Neutrophil (primary cell): ENCODE measurements around the gene INHBC.
A peak's percentile ranks its signal among the peaks of the same experiment; 100 is the strongest.

Experiments used
- H3K27ac ChIP-seq: fragments of 200-600 bp; sonication (generic); 2 replicates; pipeline ENCODE4 v1.5.1; 2016; ENCODE audit warnings: mild to moderate bottlenecking, moderate library complexity
- H3K27me3 ChIP-seq: fragments of 200-600 bp; sonication (generic); 2 replicates; pipeline ENCODE4 v1.6.0; 2016; ENCODE audit warnings: mild to moderate bottlenecking
- H3K36me3 ChIP-seq: fragments of 200-600 bp; sonication (generic); 2 replicates; pipeline ENCODE4 v1.5.1; 2017
- H3K4me1 ChIP-seq, 2 experiments: fragments of 200-600 bp in 1 of 2; sonication (generic) in 1 of 2; 1 replicate in 1 of 2; 2 replicates in 1 of 2; pipeline versions ENCODE4 v1.5.1 to v1.6.1; 2013 to 2016; ENCODE audit warnings: low read depth in 1 of 2, low read length in 1 of 2, mild to moderate bottlenecking in 1 of 2, moderate library complexity in 1 of 2; ENCODE audit not compliant: control insufficient read depth in 1 of 2, insufficient read depth in 1 of 2
- H3K4me3 ChIP-seq, 2 experiments: fragments of 200-600 bp in 1 of 2; sonication (generic) in 1 of 2; 1 replicate in 1 of 2; 2 replicates in 1 of 2; pipeline ENCODE4 v1.5.1; 2013 to 2016; ENCODE audit warnings: low read depth in 1 of 2, low read length in 1 of 2, mild to moderate bottlenecking in 1 of 2, moderate library complexity in 1 of 2
- H3K9me3 ChIP-seq: fragments of 200-600 bp; sonication (generic); 2 replicates; pipeline ENCODE4 v1.5.1; 2016
- TF ChIP-seq, protein P1 (sequence below): fragments of 200-600 bp; sonication (generic); IDR thresholded peaks from 2 replicates; pipeline ENCODE4 v1.5.1; 2016; ENCODE audit warnings: antibody characterized with exemption

INHBC gene

GRCh38 chr12:57485695-57486094, 51.1 kb downstream of the INHBC start:
- Histone ChIP-seq H3K27ac (peak overlapping the region; percentile 23), H3K36me3 (peaks cover 20% of the 10 kb centered on the region), H3K9me3 (no peaks in the 10 kb centered on the region), H3K27me3 (no peaks in the 10 kb centered on the region), H3K4me3 (no peak overlapping the region), H3K4me1 (peaks cover 32% of the 10 kb centered on the region in 2 experiments)
- TF ChIP-seq, protein P1, sequence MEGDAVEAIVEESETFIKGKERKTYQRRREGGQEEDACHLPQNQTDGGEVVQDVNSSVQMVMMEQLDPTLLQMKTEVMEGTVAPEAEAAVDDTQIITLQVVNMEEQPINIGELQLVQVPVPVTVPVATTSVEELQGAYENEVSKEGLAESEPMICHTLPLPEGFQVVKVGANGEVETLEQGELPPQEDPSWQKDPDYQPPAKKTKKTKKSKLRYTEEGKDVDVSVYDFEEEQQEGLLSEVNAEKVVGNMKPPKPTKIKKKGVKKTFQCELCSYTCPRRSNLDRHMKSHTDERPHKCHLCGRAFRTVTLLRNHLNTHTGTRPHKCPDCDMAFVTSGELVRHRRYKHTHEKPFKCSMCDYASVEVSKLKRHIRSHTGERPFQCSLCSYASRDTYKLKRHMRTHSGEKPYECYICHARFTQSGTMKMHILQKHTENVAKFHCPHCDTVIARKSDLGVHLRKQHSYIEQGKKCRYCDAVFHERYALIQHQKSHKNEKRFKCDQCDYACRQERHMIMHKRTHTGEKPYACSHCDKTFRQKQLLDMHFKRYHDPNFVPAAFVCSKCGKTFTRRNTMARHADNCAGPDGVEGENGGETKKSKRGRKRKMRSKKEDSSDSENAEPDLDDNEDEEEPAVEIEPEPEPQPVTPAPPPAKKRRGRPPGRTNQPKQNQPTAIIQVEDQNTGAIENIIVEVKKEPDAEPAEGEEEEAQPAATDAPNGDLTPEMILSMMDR: no peak

DNA sequence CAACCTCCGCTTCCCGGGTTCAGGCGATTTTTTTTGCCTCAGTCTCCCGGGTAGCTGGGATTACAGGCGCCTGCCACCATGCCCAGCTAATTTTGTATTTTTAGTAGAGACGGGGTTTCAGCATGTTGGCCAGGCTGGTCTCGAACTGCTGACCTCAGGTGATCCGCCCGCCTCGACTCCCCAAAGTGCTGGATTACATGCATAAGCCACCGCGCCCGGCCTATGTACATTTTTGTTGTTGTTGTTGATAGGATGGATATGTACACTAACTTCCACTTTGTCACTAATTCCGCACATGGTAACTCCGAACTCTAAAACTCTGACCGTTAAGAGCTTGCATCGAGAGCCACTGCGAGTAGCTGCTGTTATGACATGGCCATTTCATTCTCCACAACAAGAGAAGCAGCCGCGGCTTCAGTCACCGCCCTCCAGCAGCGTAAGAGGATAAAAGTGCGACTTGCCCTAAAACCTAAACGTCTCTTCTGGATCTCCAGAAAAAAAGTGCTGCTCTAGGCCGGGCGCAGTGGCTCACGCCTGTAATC, 52.5 kb downstream of the INHBC start:
- Histone ChIP-seq H3K4me1 (peaks cover 19% of the 10 kb centered on the region in 2 experiments), H3K36me3 (peaks cover 33% of the 10 kb centered on the region), H3K27me3 (no peaks in the 10 kb centered on the region), H3K27ac (peak overlapping the region; percentile 86), H3K4me3 (peak overlapping the region; percentile 69 to 90), H3K9me3 (no peaks in the 10 kb centered on the region)
- TF ChIP-seq, protein P1: no peak

DNA sequence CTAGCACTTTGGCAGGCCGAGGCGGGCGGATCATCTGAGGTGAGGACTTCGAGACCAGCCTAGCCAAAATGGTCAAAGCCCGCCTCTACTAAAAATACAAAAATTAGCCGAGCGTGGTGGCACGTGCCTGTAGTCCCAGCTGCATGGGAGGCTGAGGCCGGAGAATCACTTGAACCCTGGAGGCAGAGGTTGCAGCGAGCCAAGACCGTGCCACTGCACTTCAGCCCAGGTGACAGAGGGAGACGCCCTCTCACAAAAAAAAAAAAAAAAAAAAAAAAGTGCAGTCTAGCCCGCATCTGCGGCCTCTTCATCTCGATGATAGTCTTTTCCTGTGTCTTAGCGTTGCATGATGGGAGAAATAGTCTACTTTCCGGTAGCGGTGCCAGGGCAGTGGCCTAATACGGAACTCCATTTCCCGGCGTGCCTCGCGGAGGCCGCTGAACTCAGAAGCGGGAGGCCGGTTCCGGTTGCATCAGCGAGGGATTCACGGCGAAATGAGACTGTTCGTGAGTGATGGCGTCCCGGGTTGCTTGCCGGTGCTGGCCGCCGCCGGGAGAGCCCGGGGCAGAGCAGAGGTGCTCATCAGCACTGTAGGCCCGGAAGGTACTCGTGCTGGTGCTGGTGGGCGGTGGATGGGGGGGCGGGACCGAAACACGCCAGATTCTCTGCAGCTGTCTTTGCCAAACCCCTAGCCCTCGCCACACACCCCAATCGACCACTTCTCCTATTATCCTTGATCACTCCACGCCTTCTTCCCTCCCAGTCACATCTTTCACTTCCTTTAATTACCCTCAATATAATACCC, 53.2 kb downstream of the INHBC start, which contains the start of gene MARS1:
Gene MARS1, plus strand, starts transcription at position 472 of the 805 bp plus-strand sequence. Its CDS starts 23 bp downstream, at position 495.
- Histone ChIP-seq H3K4me1 (peaks cover 19% of the 10 kb centered on the region in 2 experiments), H3K9me3 (no peaks in the 10 kb centered on the region), H3K36me3 (peaks cover 40% of the 10 kb centered on the region), H3K4me3 (peak within 1 kb of the TSS; percentile 69 to 90), H3K27ac (peak within 1 kb of the TSS; percentile 86), H3K27me3 (no peaks in the 10 kb centered on the region)
- TF ChIP-seq, protein P1: peak; percentile 54

DNA sequence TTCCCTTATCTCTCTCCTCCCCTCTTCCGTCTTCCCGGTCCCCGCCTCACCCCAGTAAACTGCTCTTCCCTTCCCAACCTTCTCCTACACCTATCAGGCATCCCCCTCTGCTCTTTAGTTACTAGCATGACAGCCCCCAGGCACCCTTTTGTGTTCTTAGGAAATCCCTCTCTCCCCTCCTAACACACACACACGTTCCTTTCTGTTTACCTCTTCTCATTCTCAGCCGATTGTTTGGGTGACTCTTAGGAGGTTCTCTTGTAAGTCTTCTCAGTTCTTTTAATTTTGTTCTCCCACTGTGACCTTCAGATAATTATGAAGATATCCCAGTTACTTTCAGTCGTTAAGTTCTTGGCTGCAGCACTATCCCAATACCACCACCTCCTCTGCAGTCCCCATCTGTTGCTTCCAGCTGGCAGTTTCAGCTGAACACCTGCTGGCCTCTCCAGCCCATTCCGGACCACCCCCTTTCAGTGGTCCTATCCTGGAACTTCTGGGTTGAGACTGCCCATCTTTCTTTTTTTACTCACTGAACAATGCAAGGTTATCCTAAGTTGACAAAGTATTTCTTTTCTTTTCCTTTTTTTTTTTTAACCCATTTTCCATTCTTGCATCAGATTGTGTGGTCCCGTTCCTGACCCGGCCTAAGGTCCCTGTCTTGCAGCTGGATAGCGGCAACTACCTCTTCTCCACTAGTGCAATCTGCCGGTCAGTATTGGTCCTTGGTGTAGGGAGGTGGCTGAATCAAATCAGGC, 54.0 kb downstream of the INHBC start:
- peaks cover 19% of the 10 kb centered on the region in 2 experiments for H3K4me1 ChIP-seq
- H3K36me3 ChIP-seq: peaks cover 42% of the 10 kb centered on the region
- no peaks in the 10 kb centered on the region for H3K27me3 ChIP-seq
- peak overlapping the region; percentile 86 for H3K27ac ChIP-seq
- TF ChIP-seq, protein P1: no peak
- no peaks in the 10 kb centered on the region for H3K9me3 ChIP-seq
- peak overlapping the region; percentile 69 to 90 for H3K4me3 ChIP-seq

DNA sequence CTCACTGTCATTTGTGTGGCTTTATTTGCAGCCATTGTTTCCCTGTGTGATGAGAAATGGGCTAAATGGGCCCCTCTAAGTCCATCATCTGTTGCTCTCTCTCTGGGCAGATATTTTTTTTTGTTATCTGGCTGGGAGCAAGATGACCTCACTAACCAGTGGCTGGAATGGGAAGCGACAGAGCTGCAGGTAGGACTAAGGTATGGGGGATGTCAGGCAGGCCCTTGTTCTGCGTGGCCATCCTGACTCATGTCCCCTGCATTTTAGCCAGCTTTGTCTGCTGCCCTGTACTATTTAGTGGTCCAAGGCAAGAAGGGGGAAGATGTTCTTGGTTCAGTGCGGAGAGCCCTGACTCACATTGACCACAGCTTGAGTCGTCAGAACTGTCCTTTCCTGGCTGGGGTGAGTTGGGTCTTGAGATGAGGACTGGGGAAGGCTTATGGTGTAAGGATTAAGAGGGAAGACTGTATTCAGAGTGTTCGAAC, 54.6 kb downstream of the INHBC start:
- H3K4me3 ChIP-seq: peak overlapping the region in 1 of 2 experiments; percentile 90
- H3K36me3 ChIP-seq: peaks cover 45% of the 10 kb centered on the region
- TF ChIP-seq, protein P1: no peak
- H3K4me1 ChIP-seq: peaks cover 19% of the 10 kb centered on the region in 2 experiments
- no peak overlapping the region for H3K27ac ChIP-seq
- no peaks in the 10 kb centered on the region for H3K27me3 ChIP-seq
- no peaks in the 10 kb centered on the region for H3K9me3 ChIP-seq
